Uterine smooth muscle cell (primary cell): ENCODE measurements around the gene ANKRD30B. TPM values are rescaled to one million over a fixed set of nuclear protein-coding genes. Genes with fewer than 3 reads are reported as not detected.

Source experiments
- total RNA-seq: library from RNA; depleted of rRNA; stranded (reverse); fragments of >200 nt; gene quantifications from 2 replicates; pipeline ENCODE4 v1.2.3, GENCODE V29; 2014

ANKRD30B gene, protein sequence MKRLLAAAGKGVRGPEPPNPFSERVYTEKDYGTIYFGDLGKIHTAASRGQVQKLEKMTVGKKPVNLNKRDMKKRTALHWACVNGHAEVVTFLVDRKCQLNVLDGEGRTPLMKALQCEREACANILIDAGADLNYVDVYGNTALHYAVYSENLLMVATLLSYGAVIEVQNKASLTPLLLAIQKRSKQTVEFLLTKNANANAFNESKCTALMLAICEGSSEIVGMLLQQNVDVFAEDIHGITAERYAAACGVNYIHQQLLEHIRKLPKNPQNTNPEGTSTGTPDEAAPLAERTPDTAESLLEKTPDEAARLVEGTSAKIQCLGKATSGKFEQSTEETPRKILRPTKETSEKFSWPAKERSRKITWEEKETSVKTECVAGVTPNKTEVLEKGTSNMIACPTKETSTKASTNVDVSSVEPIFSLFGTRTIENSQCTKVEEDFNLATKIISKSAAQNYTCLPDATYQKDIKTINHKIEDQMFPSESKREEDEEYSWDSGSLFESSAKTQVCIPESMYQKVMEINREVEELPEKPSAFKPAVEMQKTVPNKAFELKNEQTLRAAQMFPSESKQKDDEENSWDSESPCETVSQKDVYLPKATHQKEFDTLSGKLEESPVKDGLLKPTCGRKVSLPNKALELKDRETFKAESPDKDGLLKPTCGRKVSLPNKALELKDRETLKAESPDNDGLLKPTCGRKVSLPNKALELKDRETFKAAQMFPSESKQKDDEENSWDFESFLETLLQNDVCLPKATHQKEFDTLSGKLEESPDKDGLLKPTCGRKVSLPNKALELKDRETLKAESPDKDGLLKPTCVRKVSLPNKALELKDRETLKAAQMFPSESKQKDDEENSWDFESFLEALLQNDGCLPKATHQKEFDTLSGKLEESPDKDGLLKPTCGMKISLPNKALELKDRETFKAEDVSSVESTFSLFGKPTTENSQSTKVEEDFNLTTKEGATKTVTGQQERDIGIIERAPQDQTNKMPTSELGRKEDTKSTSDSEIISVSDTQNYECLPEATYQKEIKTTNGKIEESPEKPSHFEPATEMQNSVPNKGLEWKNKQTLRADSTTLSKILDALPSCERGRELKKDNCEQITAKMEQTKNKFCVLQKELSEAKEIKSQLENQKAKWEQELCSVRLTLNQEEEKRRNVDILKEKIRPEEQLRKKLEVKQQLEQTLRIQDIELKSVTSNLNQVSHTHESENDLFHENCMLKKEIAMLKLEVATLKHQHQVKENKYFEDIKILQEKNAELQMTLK (N-terminal part only)
- total RNA-seq: 0.12 and 0.55 TPM in 2 replicates

DNA sequence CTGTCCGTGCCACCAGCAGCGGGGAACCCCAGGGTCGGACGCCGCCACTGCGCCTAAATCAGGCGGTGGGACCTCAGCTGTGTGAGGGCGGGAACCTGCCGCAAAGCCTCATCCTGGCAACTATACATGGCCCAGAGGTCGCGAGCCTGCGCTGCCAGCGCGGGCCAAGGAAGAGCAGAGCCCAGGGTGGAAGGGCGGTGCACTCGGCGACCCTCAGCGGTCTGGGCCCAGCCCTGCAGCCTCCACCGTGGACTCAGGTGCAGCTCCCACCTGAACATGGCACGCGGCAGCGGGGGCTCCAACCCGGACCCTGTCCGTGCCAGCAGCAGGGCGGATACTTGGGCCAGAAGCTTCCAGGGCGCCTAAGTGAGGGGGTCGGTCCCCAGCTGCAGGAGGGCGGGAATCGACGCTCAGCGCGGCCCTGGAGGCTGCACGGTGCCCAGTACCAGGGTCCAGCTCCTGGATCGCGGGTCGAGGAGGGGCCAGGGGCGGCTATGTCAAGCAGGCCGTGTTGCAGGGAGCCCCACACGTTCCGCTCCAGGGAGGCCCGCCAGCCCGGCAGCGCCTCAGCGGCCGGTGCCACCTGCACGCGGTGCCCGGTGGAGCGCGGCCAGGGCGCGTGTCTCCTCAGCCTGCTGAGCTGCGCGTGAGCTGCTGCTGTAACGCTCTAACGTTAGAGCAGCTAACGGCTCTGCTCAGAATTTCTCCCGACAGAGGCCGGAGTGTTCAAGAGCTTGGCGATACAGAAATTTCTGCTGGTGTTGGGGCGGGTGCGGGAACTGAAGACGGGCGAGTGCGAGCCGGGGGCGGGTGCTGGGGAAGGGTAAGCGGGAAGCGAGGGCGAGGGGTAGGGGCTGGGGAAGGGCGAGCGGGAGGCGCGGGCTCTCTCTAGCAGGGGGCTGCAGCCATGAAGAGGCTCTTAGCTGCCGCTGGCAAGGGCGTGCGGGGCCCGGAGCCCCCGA is at the start of gene ANKRD30B:
ANKRD30B (plus strand) TSS at position 660 of the 962 bp plus-strand sequence; CDS start at position 908, 248 bp downstream.

Other genes with a start within 250 kb of the ANKRD30B start
- not detected in 2 replicates for gene POTEC, start 204.6 kb upstream of the ANKRD30B start, total RNA-seq